ENCODE measurements around the gene ECT2.

Gene ECT2

DNA sequence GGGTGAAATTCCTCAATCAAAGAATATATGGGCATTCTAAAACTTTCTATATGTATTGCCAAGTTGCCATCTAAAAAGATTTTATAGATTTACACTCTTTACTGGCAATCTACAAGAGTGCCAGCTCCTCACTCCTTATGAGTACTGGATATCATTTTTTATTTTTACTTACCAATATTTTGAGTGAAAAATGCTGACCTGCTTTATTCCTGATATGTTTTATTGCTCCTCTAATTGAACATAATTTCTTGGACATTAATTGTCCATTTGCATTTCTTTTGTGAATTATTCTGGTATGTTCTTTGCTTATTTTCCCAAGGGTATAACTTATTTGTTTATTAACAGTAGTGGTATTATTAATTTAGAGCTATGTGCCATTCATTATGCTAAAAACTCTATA, 96.8 kb downstream of the ECT2 start:
- Histone ChIP-seq H3K9me3 (ENCODE audit: severe bottlenecking) (peaks cover 2% of the 10 kb centered on the region), H3K27me3 (ENCODE audit: insufficient read depth, poor library complexity, severe bottlenecking) (no peaks in the 10 kb centered on the region), H3K27ac (ENCODE audit: poor library complexity, severe bottlenecking) (no peak overlapping the region), H3K36me3 (ENCODE audit: low read depth) (no peaks in the 10 kb centered on the region), H3K4me3 (ENCODE audit: severe bottlenecking) (no peak overlapping the region), H3K4me1 (ENCODE audit: insufficient read depth, poor library complexity, severe bottlenecking) (peaks cover 8% of the 10 kb centered on the region)
- TF ChIP-seq, protein P1, sequence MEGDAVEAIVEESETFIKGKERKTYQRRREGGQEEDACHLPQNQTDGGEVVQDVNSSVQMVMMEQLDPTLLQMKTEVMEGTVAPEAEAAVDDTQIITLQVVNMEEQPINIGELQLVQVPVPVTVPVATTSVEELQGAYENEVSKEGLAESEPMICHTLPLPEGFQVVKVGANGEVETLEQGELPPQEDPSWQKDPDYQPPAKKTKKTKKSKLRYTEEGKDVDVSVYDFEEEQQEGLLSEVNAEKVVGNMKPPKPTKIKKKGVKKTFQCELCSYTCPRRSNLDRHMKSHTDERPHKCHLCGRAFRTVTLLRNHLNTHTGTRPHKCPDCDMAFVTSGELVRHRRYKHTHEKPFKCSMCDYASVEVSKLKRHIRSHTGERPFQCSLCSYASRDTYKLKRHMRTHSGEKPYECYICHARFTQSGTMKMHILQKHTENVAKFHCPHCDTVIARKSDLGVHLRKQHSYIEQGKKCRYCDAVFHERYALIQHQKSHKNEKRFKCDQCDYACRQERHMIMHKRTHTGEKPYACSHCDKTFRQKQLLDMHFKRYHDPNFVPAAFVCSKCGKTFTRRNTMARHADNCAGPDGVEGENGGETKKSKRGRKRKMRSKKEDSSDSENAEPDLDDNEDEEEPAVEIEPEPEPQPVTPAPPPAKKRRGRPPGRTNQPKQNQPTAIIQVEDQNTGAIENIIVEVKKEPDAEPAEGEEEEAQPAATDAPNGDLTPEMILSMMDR (IDR thresholded peaks at IDR 0.05; ENCODE audit: poor library complexity, severe bottlenecking), result no peak
- DNase-seq (ENCODE audit: low spot score) (no peak), ATAC-seq (ENCODE audit: low read depth) (no peak)

DNA sequence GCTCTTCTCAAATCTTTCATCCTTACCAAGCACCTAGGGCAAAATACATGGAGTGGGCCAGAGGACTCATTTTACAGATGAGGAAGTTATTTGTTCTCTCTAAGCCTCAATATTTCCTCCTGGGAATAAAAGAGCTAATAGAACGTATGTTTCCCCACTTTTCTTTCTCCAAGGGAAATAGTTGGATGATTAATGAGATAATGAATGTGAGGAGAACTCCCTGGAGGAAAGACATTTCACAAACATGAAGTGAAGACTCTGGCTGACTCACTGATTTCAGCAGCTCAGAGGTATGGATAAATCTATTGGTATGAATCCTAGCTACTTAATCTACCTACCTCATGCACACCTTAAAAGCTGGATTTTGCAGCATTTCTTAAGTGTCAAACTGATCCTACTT, 98.4 kb downstream of the ECT2 start:
- TF ChIP-seq, protein P1 (IDR thresholded peaks at IDR 0.05; ENCODE audit: poor library complexity, severe bottlenecking), result no peak
- H3K27me3 ChIP-seq (ENCODE audit: insufficient read depth, poor library complexity, severe bottlenecking), result no peaks in the 10 kb centered on the region
- H3K4me3 ChIP-seq (ENCODE audit: severe bottlenecking), result no peak overlapping the region
- peaks cover 2% of the 10 kb centered on the region for H3K9me3 ChIP-seq (ENCODE audit: severe bottlenecking)
- ATAC-seq (ENCODE audit: low read depth) (peak; percentile 95), DNase-seq (ENCODE audit: low spot score) (no peak)
- no peaks in the 10 kb centered on the region for H3K36me3 ChIP-seq (ENCODE audit: low read depth)
- H3K4me1 ChIP-seq (ENCODE audit: insufficient read depth, poor library complexity, severe bottlenecking), result peaks cover 8% of the 10 kb centered on the region
- H3K27ac ChIP-seq (ENCODE audit: poor library complexity, severe bottlenecking), result peak overlapping the region; percentile 20

DNA sequence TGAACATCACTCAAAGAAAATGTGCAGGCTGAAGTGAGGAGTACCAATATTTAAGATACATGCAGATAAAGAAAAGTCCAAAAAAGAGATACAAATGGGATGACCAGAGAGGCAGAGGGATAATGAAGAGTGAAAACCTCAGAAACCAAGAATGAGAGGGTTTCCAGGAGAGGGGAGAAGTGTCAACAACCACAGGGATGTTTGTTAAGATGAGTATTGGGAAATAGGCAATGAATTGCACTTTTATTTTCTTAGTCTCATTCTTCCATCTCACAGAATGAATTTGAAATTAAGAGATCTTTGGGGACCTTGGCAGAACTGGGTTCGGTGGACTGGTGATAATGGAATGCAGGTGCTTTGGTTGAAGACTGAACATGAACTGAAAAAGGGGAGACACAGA, 102.5 kb downstream of the ECT2 start:
- Histone ChIP-seq H3K27ac (ENCODE audit: poor library complexity, severe bottlenecking) (no peak overlapping the region), H3K27me3 (ENCODE audit: insufficient read depth, poor library complexity, severe bottlenecking) (no peaks in the 10 kb centered on the region), H3K36me3 (ENCODE audit: low read depth) (no peaks in the 10 kb centered on the region), H3K9me3 (ENCODE audit: severe bottlenecking) (peaks cover 2% of the 10 kb centered on the region), H3K4me1 (ENCODE audit: insufficient read depth, poor library complexity, severe bottlenecking) (peaks cover 8% of the 10 kb centered on the region), H3K4me3 (ENCODE audit: severe bottlenecking) (no peak overlapping the region)
- TF ChIP-seq, protein P1 (IDR thresholded peaks at IDR 0.05; ENCODE audit: poor library complexity, severe bottlenecking), result no peak
- no peak for ATAC-seq (ENCODE audit: low read depth)
- no peak for DNase-seq (ENCODE audit: low spot score)

DNA sequence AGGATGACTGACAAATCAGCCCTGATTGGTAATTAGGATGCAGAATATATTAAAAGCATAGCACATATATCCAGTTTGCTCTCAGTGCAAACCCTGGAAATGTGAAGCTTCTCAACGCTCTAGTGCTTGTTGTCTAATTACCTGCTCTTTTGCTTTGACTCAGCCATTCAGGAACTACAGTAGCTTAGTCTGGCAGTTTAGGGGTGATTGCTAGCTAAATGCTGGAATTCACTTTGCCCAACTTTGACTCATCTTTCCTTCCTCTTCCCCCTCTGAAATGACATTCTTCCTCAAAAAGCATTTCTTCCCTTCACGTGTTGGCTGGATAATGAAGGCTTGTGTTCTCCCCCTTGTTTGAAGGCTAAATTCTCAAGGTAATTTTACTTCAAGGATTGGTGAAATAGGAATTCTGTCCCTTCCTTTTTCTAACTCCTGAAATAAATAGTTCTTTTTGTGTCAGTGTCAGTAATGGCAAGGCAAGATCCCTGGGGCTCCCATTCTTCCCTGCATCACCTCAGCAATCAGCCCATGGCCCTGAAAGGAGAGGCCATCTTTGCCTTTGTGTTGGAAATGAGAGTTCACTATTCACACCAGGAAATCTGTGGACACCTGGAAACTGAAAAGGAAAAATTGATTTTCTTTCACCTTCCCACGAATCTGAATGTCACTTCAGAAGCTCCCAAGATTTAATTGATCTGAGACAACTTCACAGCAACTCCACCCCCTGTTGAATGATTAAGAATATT, 103.6 kb downstream of the ECT2 start:
- ATAC-seq (ENCODE audit: low read depth) (no peak), DNase-seq (ENCODE audit: low spot score) (no peak)
- Histone ChIP-seq H3K4me3 (ENCODE audit: severe bottlenecking) (no peak overlapping the region), H3K9me3 (ENCODE audit: severe bottlenecking) (peaks cover 2% of the 10 kb centered on the region), H3K27ac (ENCODE audit: poor library complexity, severe bottlenecking) (no peak overlapping the region), H3K27me3 (ENCODE audit: insufficient read depth, poor library complexity, severe bottlenecking) (no peaks in the 10 kb centered on the region), H3K4me1 (ENCODE audit: insufficient read depth, poor library complexity, severe bottlenecking) (peaks cover 5% of the 10 kb centered on the region), H3K36me3 (ENCODE audit: low read depth) (no peaks in the 10 kb centered on the region)
- TF ChIP-seq, protein P1 (IDR thresholded peaks at IDR 0.05; ENCODE audit: poor library complexity, severe bottlenecking), result no peak

DNA sequence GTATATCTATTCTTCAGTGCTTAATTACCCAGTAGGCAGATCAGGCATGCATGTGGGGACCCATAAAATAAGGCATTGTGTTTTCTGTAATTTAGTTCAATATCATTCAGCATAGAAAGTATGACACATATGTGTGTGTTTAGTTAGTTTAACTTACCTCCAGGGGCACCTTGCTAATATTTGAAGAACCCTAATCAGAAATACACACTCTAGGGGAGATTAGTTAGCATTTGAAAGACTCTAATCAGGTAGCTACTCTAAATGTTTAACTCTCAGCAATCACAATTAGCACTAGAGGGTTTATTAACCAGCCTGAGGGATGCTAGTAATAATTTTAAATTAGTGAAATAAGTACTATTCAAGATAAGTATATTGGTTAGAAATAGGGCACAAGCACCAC, 104.5 kb downstream of the ECT2 start:
- Histone ChIP-seq H3K36me3 (ENCODE audit: low read depth) (no peaks in the 10 kb centered on the region), H3K27me3 (ENCODE audit: insufficient read depth, poor library complexity, severe bottlenecking) (no peaks in the 10 kb centered on the region), H3K4me1 (ENCODE audit: insufficient read depth, poor library complexity, severe bottlenecking) (no peaks in the 10 kb centered on the region), H3K27ac (ENCODE audit: poor library complexity, severe bottlenecking) (no peak overlapping the region), H3K9me3 (ENCODE audit: severe bottlenecking) (peaks cover 2% of the 10 kb centered on the region), H3K4me3 (ENCODE audit: severe bottlenecking) (no peak overlapping the region)
- DNase-seq (ENCODE audit: low spot score) (no peak), ATAC-seq (ENCODE audit: low read depth) (no peak)
- TF ChIP-seq, protein P1 (IDR thresholded peaks at IDR 0.05; ENCODE audit: poor library complexity, severe bottlenecking), result no peak

Data from RWPE2 (cell line).